Glutamatergic neuron (in vitro differentiated cells): Measurements from ENCODE around the gene MAPKBP1. TPM values are rescaled to one million over a fixed set of nuclear protein-coding genes. Genes with fewer than 3 reads are reported as not detected.

ENCODE experiments used
- DNase-seq: peaks from one replicate; pipeline ENCODE4 v3.0.0; 2022
- H3K27ac Mint-ChIP-seq: one replicate; pipeline ENCODE4 v1.8.0; 2020; ENCODE audit warnings: mild to moderate bottlenecking, mixed read lengths, inconsistent platforms; ENCODE audit not compliant: unreplicated experiment
- H3K27me3 Mint-ChIP-seq: one replicate; pipeline ENCODE4 v1.8.0; 2020; ENCODE audit warnings: mild to moderate bottlenecking, moderate library complexity, mixed read lengths, inconsistent platforms; ENCODE audit not compliant: unreplicated experiment
- H3K36me3 Mint-ChIP-seq: one replicate; pipeline ENCODE4 v1.8.0; 2020; ENCODE audit warnings: mild to moderate bottlenecking, mixed read lengths, inconsistent platforms; ENCODE audit not compliant: unreplicated experiment
- H3K4me1 Mint-ChIP-seq: one replicate; pipeline ENCODE4 v1.8.0; 2020; ENCODE audit warnings: mild to moderate bottlenecking, low read depth, mixed read lengths, inconsistent platforms; ENCODE audit not compliant: unreplicated experiment
- H3K4me3 Mint-ChIP-seq: one replicate; pipeline ENCODE4 v1.8.0; 2020; ENCODE audit warnings: mild to moderate bottlenecking, mixed read lengths, inconsistent platforms; ENCODE audit not compliant: unreplicated experiment
- H3K9me3 Mint-ChIP-seq: one replicate; pipeline ENCODE4 v1.8.0; 2020; ENCODE audit warnings: mild to moderate bottlenecking, moderate library complexity, mixed read lengths, inconsistent platforms; ENCODE audit not compliant: unreplicated experiment
- CTCF ChIP-seq: fragments of 200-600 bp; sonication (generic); IDR thresholded peaks from one replicate; pipeline ENCODE4 v1.5.0; 2021; ENCODE audit not compliant: partially characterized antibody, unreplicated experiment
- total RNA-seq: library from RNA; stranded (reverse); fragmentation: NEBNext Ultra II Directional; extraction: Animal tissue kit (Norgen Biotek cat#: 25700); gene quantifications from one replicate; pipeline ENCODE4 v1.2.1, GENCODE V29; 2021; ENCODE audit not compliant: unreplicated experiment

The MAPKBP1 gene
- total RNA-seq, 1 donor from 2014 or later, result 45.7 TPM

- H3K4me3 Mint-ChIP-seq, result no peak overlapping the region
These were observed 76.3 kb downstream of the MAPKBP1 start for GRCh38 chr15:41850482-41851166.

GRCh38 chr15:41851167-41851523 lies 76.9 kb downstream of the MAPKBP1 start:
- H3K9me3 Mint-ChIP-seq, result peaks cover 3% of the 10 kb centered on the region
- H3K27ac Mint-ChIP-seq, result no peak overlapping the region

More at GRCh38 chr15:41850482-41851166, 76.3 kb downstream of the MAPKBP1 start:
- H3K9me3 Mint-ChIP-seq, result peaks cover 3% of the 10 kb centered on the region
- H3K4me1 Mint-ChIP-seq, result no peaks in the 10 kb centered on the region
- H3K36me3 Mint-ChIP-seq, result no peaks in the 10 kb centered on the region
- DNase-seq, result no peak
- H3K27me3 Mint-ChIP-seq, result peaks cover 8% of the 10 kb centered on the region
- TF ChIP-seq CTCF, result no peak
- H3K27ac Mint-ChIP-seq, result no peak overlapping the region

GRCh38 chr15:41851755-41852370 lies 77.6 kb downstream of the MAPKBP1 start:
- Mint-ChIP-seq H3K4me1 (no peaks in the 10 kb centered on the region), H3K27me3 (peaks cover 8% of the 10 kb centered on the region), H3K9me3 (peaks cover 3% of the 10 kb centered on the region), H3K36me3 (no peaks in the 10 kb centered on the region), H3K27ac (no peak overlapping the region), H3K4me3 (no peak overlapping the region)
- DNase-seq, result no peak
- TF ChIP-seq CTCF, result no peak

More at GRCh38 chr15:41851167-41851523, 76.9 kb downstream of the MAPKBP1 start:
- no peak for DNase-seq
- H3K27me3 Mint-ChIP-seq, result peaks cover 8% of the 10 kb centered on the region
- H3K4me3 Mint-ChIP-seq, result no peak overlapping the region
- no peak for TF ChIP-seq CTCF
- no peaks in the 10 kb centered on the region for H3K4me1 Mint-ChIP-seq
- H3K36me3 Mint-ChIP-seq, result no peaks in the 10 kb centered on the region

- Mint-ChIP-seq H3K27ac (no peak overlapping the region), H3K4me3 (no peak overlapping the region), H3K36me3 (no peaks in the 10 kb centered on the region), H3K4me1 (no peaks in the 10 kb centered on the region), H3K9me3 (peaks cover 3% of the 10 kb centered on the region), H3K27me3 (peaks cover 6% of the 10 kb centered on the region)
- no peak for DNase-seq
- TF ChIP-seq CTCF, result no peak
These were observed 78.7 kb downstream of the MAPKBP1 start for GRCh38 chr15:41852736-41853590.
